GM12801 (cell line): ENCODE measurements around the gene FBXL17.

Experiments used
- TF ChIP-seq, protein P1 (sequence below): IDR thresholded peaks from one replicate; pipeline ENCODE4 v1.5.1; 2011; ENCODE audit warnings: control low read depth; ENCODE audit not compliant: insufficient read length; ENCODE audit errors: extremely low read depth

Gene FBXL17

DNA sequence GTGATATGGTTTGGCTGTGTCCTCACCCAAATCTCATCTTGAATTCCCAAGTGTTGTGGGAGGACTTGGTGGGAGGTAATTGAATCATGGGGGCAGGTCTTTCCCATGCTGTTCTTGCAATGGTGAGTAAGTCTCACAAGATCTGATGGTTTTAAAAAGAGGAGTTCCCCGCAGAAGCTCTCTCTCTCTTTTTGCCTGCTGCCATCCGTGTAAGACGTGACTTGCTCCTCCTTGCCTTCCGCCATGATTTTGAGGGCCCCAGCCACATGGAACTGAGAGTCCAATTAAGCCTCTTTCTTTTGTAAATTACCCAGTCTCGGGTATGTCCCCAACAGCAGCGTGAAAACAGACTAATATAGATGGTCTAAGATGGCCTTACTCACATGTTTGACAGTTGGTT, 210.1 kb downstream of the FBXL17 start:
- TF ChIP-seq, protein P1, sequence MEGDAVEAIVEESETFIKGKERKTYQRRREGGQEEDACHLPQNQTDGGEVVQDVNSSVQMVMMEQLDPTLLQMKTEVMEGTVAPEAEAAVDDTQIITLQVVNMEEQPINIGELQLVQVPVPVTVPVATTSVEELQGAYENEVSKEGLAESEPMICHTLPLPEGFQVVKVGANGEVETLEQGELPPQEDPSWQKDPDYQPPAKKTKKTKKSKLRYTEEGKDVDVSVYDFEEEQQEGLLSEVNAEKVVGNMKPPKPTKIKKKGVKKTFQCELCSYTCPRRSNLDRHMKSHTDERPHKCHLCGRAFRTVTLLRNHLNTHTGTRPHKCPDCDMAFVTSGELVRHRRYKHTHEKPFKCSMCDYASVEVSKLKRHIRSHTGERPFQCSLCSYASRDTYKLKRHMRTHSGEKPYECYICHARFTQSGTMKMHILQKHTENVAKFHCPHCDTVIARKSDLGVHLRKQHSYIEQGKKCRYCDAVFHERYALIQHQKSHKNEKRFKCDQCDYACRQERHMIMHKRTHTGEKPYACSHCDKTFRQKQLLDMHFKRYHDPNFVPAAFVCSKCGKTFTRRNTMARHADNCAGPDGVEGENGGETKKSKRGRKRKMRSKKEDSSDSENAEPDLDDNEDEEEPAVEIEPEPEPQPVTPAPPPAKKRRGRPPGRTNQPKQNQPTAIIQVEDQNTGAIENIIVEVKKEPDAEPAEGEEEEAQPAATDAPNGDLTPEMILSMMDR = no peak

DNA sequence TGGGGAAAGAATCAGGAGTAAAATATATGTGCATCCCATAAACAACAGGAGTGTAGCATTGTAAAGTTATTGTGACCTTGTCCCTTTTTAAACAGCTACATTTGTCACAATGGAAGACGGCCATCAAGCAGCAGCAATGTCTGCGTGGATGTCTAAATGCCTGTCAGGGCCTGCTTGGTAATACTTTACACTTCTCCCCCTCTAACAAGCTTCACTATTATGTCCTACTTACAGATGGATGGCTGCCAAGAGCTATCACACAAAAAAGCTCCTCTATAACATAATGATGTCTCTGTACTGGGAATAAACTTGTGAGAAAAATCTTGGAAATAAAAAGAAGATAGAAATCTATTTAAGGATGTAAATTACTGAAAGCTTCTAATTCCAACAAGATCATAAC, 213.0 kb downstream of the FBXL17 start:
- TF ChIP-seq, protein P1 = no peak

DNA sequence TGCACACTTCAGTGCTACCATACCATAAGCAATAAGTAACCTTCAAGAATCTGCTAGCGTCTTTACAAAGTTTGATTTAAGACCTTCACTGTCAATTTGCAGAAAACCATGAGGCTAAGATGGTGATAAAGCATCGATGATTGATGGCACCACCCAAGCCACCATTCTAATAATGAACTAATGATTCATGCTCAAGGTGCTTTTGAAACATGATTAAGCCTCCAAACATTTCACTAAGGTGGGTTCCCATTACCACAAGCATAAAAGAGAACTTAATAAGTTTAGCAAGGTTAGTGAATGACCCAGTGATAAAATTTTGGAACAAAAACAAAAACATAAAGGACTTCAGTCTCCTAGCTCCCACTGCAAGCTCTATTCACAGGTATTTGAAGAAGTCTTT, 214.7 kb downstream of the FBXL17 start:
- TF ChIP-seq, protein P1 = no peak

DNA sequence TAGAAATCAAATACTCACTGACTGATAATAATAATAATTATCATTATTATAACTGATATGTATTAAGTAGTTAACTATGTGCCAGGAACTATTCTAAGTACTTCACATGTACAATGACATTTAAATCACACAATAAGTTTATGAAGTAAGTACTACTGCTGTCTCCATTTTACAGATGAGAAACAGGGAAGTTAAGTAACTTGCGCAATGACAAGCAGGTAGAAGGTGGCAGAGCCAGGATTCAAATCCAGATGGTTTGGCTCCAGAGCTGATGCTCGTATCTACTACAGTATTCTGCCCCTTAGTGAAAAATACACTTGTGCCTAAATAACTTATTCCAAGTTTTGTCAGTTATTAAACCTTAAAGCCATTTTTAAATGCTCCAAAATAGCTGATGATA, 217.3 kb downstream of the FBXL17 start:
- TF ChIP-seq, protein P1 = no peak

DNA sequence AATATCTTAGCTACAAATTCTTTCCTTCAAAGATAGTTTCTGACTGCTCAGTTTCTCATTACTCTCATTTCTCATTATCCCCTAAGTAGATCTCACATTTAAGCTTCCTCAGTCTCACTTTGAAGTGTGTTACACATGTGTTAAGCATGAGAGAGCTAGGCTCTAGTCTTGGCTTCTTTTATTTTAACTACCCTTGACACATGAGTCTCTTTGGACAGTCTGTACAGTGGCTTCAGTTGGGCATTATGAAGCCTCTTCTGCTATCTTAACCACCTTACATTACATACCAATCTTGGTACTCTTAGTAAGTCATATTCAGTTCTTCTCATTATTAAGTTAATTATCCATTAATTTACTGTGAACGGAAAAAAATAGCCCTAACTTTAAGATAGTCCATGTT, 232.5 kb downstream of the FBXL17 start:
- TF ChIP-seq, protein P1 = no peak

DNA sequence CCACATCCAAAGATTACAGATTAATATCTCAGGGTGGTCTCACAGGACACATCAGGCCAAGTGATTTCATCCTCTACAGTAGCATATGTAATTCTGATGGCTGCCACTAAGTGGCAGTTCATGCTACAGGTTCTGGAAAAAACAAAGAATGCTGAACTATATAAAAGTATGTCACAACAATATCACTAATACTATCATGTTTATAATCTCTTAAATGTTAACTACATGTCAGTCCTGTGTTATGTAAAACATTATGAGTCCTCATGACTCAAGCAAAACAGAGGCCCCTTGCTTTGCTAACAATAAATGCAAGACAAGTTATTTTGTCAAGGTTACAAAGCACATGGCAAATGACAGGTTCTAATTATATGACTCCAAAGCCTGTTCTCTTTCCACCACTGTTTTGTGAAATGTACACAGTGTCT, 233.2 kb downstream of the FBXL17 start:
- TF ChIP-seq, protein P1 = no peak

DNA sequence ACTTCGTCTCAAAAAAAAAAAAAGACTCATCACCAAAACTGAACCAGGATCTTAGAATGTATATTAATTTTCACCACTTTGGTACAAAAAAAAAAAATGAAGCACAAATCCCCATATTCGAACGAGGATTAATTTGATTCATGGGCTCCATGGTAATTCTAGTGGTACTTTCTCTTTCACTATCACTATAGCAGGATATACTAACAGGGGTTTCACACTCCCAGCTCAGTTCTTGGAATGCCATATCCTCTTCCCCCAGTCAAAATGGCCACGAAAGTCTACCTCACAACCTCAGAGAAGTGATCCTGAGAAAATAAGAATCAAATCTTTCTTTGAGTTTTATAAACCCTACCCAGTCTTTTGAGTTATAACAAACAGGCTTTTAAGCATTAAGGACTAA, 235.7 kb downstream of the FBXL17 start:
- TF ChIP-seq, protein P1 = no peak

DNA sequence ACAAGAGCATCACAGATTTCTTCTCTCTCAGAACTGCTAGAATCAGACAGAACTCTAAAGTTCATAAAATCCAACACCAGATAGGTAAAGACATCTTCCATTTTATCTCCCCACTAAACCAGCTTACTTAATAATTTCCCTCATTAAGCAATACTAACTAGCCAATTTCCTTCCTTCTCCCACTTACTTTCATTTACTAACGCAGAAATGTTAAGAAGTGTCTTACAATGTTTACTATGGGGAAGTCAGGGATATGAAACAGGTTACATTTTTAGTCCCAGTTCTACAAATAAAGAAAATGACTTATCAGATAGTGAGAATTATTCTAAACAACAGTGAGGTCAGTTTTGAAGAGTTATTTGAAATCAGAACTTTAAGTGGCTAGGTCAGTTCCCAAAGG, 236.5 kb downstream of the FBXL17 start:
- TF ChIP-seq, protein P1 = no peak
